ENCODE results near the gene NUDT4. TPM values are rescaled to one million over a fixed set of nuclear protein-coding genes. Genes with fewer than 3 reads are reported as not detected.

Gene NUDT4
- total RNA-seq, 1 experiment from 2014 or later: 21.0 TPM

DNA sequence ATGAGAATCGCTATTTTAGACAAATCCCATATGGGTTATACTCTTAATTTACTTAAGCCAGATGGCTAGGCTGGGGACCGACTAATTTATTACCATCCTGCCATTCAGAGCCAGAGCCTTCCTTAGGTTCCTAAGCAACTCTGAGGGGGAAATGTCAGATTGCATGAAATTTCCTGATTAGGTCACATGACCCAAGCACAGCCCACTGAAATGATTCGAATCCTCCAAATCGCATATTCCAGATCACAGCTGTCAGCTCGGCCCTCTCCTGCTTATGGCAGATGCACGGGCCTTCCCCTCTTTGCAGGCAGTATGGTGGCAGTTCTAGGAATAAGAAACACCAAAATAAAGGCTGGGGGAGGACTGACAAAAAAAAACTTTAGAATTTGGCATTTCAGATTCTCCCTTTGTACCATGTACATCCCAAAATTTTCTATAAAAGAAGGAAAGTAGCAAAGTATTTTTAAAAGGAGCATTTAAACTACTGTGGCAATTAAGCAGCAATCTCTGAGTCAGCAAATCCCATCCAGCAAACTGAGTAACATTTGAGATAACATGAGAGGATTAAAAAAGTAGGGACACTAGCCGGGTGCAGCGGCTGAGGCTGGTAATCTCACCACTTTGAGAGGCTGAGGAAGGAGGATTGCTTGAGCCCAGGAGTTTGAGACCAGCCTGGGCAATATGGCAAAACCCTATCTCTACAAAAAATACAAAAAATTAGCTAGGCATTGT lies 30.5 kb upstream of the NUDT4 start:
- Histone ChIP-seq H3K27me3 (ENCODE audit: low read length) (no peaks in the 10 kb centered on the region), H3K36me3 (ENCODE audit: insufficient read depth, low read length) (no peaks in the 10 kb centered on the region), H3K4me1 (ENCODE audit: low read length) (no peaks in the 10 kb centered on the region), H3K9me3 (ENCODE audit: low read length) (no peaks in the 10 kb centered on the region), H3K27ac (ENCODE audit: low read length) (no peak overlapping the region), H3K79me2 (ENCODE audit: low read length) (no peaks in the 10 kb centered on the region), H4K20me1 (ENCODE audit: insufficient read depth, low read depth, low read length) (no peaks in the 10 kb centered on the region), H3K4me3 (ENCODE audit: low read length) (no peak overlapping the region), H3K4me2 (ENCODE audit: low read depth, low read length, poor library complexity, severe bottlenecking) (no peak overlapping the region), H3K9ac (ENCODE audit: low read length) (no peak overlapping the region), H2AFZ (ENCODE audit: low read length) (no peak overlapping the region), H3K9me2 (replicated peaks; ENCODE audit: insufficient read depth, low read length) (no peaks in the 10 kb centered on the region)
- DNase-seq: no peak

DNA sequence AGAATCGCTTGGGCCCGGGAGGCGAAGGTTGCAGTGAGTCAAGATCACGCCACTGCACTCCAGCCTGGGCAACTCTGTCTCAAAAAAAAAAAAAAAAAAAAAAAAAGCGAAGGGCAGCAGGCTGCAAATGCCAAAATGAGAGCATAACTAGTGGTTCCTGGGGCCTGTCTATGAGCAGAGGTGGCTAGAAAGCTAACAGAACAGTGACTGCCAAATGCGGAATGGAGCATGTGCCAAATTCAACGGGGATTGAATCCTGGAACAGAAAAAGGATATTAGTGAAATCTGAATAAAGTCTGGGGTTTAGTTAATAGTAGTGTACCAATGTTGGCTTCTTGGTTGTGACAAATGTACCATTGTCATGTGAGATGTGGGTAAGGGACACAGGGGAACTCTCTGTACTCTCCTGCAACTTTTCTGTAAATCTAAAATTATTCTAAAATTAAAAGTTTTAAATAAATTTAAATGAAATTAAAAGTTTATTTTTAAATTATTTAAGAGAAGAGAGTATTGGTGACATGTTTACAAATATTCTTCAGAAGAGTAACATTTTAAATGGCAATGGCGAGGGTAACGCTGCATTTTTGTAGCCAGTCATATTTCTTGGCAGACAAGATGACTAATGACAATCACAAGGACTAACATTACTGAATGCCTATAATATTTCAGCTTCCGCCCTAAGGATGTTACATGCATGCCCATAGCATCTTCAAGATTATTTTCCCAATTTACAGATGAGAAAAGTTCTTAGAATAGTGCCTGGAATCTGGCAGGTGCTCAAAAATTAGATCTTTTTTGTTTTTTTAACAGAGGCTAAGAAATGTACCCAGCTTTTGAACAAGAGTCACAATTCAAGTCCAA lies 28.9 kb upstream of the NUDT4 start:
- Histone ChIP-seq H3K9me3 (ENCODE audit: low read length) (no peaks in the 10 kb centered on the region), H3K4me2 (ENCODE audit: low read depth, low read length, poor library complexity, severe bottlenecking) (no peak overlapping the region), H3K36me3 (ENCODE audit: insufficient read depth, low read length) (no peaks in the 10 kb centered on the region), H3K27ac (ENCODE audit: low read length) (no peak overlapping the region), H3K9me2 (replicated peaks; ENCODE audit: insufficient read depth, low read length) (no peaks in the 10 kb centered on the region), H3K9ac (ENCODE audit: low read length) (no peak overlapping the region), H2AFZ (ENCODE audit: low read length) (no peak overlapping the region), H3K4me1 (ENCODE audit: low read length) (no peaks in the 10 kb centered on the region), H3K27me3 (ENCODE audit: low read length) (no peaks in the 10 kb centered on the region), H3K4me3 (ENCODE audit: low read length) (no peak overlapping the region), H3K79me2 (ENCODE audit: low read length) (no peaks in the 10 kb centered on the region), H4K20me1 (ENCODE audit: insufficient read depth, low read depth, low read length) (no peaks in the 10 kb centered on the region)
- DNase-seq: no peak

DNA sequence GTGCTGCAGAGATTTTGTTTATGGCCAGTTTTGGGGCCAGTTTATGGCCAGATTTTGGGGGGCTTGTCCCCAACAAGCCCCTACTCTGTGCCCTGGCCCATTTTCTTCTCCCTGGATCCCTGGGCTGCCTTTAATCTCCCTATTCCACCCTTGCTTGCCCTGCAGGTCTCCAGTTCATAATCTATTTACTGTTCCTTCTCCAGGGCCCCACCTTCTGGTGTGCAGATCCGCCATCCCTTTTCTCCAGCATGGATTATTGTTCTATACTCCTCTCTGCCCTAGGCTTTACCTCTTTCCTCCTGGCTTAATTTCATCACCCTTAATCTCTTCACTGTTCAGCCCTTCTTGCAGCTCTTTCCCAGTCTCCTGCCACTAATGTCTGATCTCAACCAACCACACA lies 26.0 kb upstream of the NUDT4 start:
- DNase-seq: no peak
- H2AFZ ChIP-seq (ENCODE audit: low read length): no peak overlapping the region
- H3K9ac ChIP-seq (ENCODE audit: low read length): no peak overlapping the region

GRCh38 chr12:93352321-93352720 lies 25.4 kb upstream of the NUDT4 start:
- Histone ChIP-seq H3K9ac (ENCODE audit: low read length) (no peak overlapping the region), H3K9me3 (ENCODE audit: low read length) (no peaks in the 10 kb centered on the region), H3K4me3 (ENCODE audit: low read length) (no peak overlapping the region), H2AFZ (ENCODE audit: low read length) (no peak overlapping the region), H3K4me2 (ENCODE audit: low read depth, low read length, poor library complexity, severe bottlenecking) (no peak overlapping the region), H3K36me3 (ENCODE audit: insufficient read depth, low read length) (no peaks in the 10 kb centered on the region), H3K27me3 (ENCODE audit: low read length) (no peaks in the 10 kb centered on the region), H3K27ac (ENCODE audit: low read length) (no peak overlapping the region), H3K79me2 (ENCODE audit: low read length) (no peaks in the 10 kb centered on the region), H3K9me2 (replicated peaks; ENCODE audit: insufficient read depth, low read length) (no peaks in the 10 kb centered on the region), H4K20me1 (ENCODE audit: insufficient read depth, low read depth, low read length) (no peaks in the 10 kb centered on the region), H3K4me1 (ENCODE audit: low read length) (no peaks in the 10 kb centered on the region)
- no peak for DNase-seq

More for the DNA sequence above, 26.0 kb upstream of the NUDT4 start:
- no peaks in the 10 kb centered on the region for H3K9me2 ChIP-seq (replicated peaks; ENCODE audit: insufficient read depth, low read length)
- H3K27me3 ChIP-seq (ENCODE audit: low read length): no peaks in the 10 kb centered on the region
- H3K4me2 ChIP-seq (ENCODE audit: low read depth, low read length, poor library complexity, severe bottlenecking): no peak overlapping the region
- no peaks in the 10 kb centered on the region for H4K20me1 ChIP-seq (ENCODE audit: insufficient read depth, low read depth, low read length)
- H3K9me3 ChIP-seq (ENCODE audit: low read length): no peaks in the 10 kb centered on the region
- no peak overlapping the region for H3K4me3 ChIP-seq (ENCODE audit: low read length)
- H3K4me1 ChIP-seq (ENCODE audit: low read length): no peaks in the 10 kb centered on the region
- H3K79me2 ChIP-seq (ENCODE audit: low read length): no peaks in the 10 kb centered on the region
- H3K36me3 ChIP-seq (ENCODE audit: insufficient read depth, low read length): no peaks in the 10 kb centered on the region
- no peak overlapping the region for H3K27ac ChIP-seq (ENCODE audit: low read length)

DNA sequence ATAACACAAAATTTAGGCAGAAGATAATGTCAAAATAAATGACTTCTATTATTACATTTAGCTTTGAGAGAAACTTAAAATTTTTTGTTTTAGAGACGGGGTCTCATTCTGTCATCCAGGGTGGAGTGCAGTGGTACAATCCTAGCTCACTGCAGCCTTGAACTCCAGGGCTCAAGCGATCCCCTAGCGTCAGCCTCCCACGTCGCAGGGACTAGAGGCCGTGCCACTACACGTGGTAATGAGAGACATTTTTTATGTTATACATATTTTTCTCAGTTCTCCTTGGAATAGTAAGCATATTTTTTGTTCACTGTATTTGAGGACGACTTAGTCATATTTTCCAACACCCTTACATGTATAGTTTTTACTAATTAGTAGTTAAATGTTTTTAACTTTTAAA lies 21.5 kb upstream of the NUDT4 start:
- no peak overlapping the region for H3K9ac ChIP-seq (ENCODE audit: low read length)
- no peak for DNase-seq
- H3K27me3 ChIP-seq (ENCODE audit: low read length): no peaks in the 10 kb centered on the region
- H3K4me2 ChIP-seq (ENCODE audit: low read depth, low read length, poor library complexity, severe bottlenecking): no peak overlapping the region
- no peaks in the 10 kb centered on the region for H4K20me1 ChIP-seq (ENCODE audit: insufficient read depth, low read depth, low read length)
- H3K36me3 ChIP-seq (ENCODE audit: insufficient read depth, low read length): no peaks in the 10 kb centered on the region
- H3K4me3 ChIP-seq (ENCODE audit: low read length): no peak overlapping the region
- no peaks in the 10 kb centered on the region for H3K79me2 ChIP-seq (ENCODE audit: low read length)
- H3K9me3 ChIP-seq (ENCODE audit: low read length): no peaks in the 10 kb centered on the region
- H3K9me2 ChIP-seq (replicated peaks; ENCODE audit: insufficient read depth, low read length): no peaks in the 10 kb centered on the region
- H3K27ac ChIP-seq (ENCODE audit: low read length): no peak overlapping the region
- H2AFZ ChIP-seq (ENCODE audit: low read length): no peak overlapping the region
- H3K4me1 ChIP-seq (ENCODE audit: low read length): no peaks in the 10 kb centered on the region

GRCh38 chr12:93358058-93358457 lies 19.7 kb upstream of the NUDT4 start:
- H2AFZ ChIP-seq (ENCODE audit: low read length): no peak overlapping the region

DNA sequence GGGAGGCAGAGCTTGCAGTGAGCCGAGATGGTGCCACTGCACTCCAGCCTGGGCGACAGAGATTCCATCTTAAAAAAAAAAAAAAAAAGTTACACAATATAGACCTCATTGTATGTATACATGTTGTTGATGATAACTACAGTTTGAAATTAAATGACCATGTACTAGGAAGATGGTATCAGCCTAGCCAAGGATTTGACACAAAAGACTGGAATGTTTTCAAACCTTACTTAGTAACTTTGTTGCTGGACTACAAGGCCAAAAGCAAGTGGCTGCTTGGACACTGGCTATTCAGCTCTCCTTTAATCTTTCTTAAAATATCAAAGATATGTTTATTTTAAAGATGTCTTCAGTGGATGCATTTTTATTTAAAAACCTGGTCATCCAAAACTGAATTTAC lies 18.9 kb upstream of the NUDT4 start:
- H3K36me3 ChIP-seq (ENCODE audit: insufficient read depth, low read length): no peaks in the 10 kb centered on the region
- no peaks in the 10 kb centered on the region for H3K79me2 ChIP-seq (ENCODE audit: low read length)
- H3K9me2 ChIP-seq (replicated peaks; ENCODE audit: insufficient read depth, low read length): no peaks in the 10 kb centered on the region
- H3K27me3 ChIP-seq (ENCODE audit: low read length): no peaks in the 10 kb centered on the region
- H3K4me3 ChIP-seq (ENCODE audit: low read length): no peak overlapping the region
- no peaks in the 10 kb centered on the region for H3K4me1 ChIP-seq (ENCODE audit: low read length)
- H2AFZ ChIP-seq (ENCODE audit: low read length): no peak overlapping the region
- H4K20me1 ChIP-seq (ENCODE audit: insufficient read depth, low read depth, low read length): no peaks in the 10 kb centered on the region
- no peak overlapping the region for H3K27ac ChIP-seq (ENCODE audit: low read length)
- no peaks in the 10 kb centered on the region for H3K9me3 ChIP-seq (ENCODE audit: low read length)
- no peak overlapping the region for H3K4me2 ChIP-seq (ENCODE audit: low read depth, low read length, poor library complexity, severe bottlenecking)
- DNase-seq: no peak
- H3K9ac ChIP-seq (ENCODE audit: low read length): no peak overlapping the region

More at GRCh38 chr12:93358058-93358457, 19.7 kb upstream of the NUDT4 start:
- no peaks in the 10 kb centered on the region for H3K4me1 ChIP-seq (ENCODE audit: low read length)
- no peaks in the 10 kb centered on the region for H4K20me1 ChIP-seq (ENCODE audit: insufficient read depth, low read depth, low read length)
- DNase-seq: no peak
- H3K9me3 ChIP-seq (ENCODE audit: low read length): no peaks in the 10 kb centered on the region
- no peaks in the 10 kb centered on the region for H3K27me3 ChIP-seq (ENCODE audit: low read length)
- H3K27ac ChIP-seq (ENCODE audit: low read length): no peak overlapping the region
- no peaks in the 10 kb centered on the region for H3K79me2 ChIP-seq (ENCODE audit: low read length)
- H3K36me3 ChIP-seq (ENCODE audit: insufficient read depth, low read length): no peaks in the 10 kb centered on the region
- no peak overlapping the region for H3K9ac ChIP-seq (ENCODE audit: low read length)
- no peak overlapping the region for H3K4me2 ChIP-seq (ENCODE audit: low read depth, low read length, poor library complexity, severe bottlenecking)
- H3K4me3 ChIP-seq (ENCODE audit: low read length): no peak overlapping the region
- no peaks in the 10 kb centered on the region for H3K9me2 ChIP-seq (replicated peaks; ENCODE audit: insufficient read depth, low read length)

DNA sequence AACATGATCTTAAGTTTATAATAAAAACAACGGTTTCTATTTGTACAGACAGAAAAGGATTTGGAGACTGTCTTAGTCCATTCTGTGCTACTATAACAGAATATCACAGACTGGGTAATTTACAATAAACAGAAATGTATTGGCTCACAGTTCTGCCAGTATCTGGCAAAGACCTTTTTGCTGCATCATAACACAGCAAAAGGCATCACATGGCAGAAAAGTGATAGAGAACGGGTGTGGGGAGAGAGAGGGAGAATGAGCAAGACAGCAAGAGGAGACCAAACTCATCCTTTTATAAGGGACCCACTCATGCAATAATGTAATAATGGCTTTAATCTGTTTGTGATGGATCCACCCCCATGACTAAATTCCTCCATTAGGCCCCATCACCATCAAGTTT lies 17.0 kb upstream of the NUDT4 start:
- H3K79me2 ChIP-seq (ENCODE audit: low read length): no peaks in the 10 kb centered on the region
- no peak for DNase-seq
- no peaks in the 10 kb centered on the region for H3K9me2 ChIP-seq (replicated peaks; ENCODE audit: insufficient read depth, low read length)
- H3K4me2 ChIP-seq (ENCODE audit: low read depth, low read length, poor library complexity, severe bottlenecking): no peak overlapping the region
- H3K9me3 ChIP-seq (ENCODE audit: low read length): no peaks in the 10 kb centered on the region
- H3K27ac ChIP-seq (ENCODE audit: low read length): no peak overlapping the region
- no peaks in the 10 kb centered on the region for H3K4me1 ChIP-seq (ENCODE audit: low read length)
- no peaks in the 10 kb centered on the region for H3K36me3 ChIP-seq (ENCODE audit: insufficient read depth, low read length)
- no peaks in the 10 kb centered on the region for H3K27me3 ChIP-seq (ENCODE audit: low read length)
- no peaks in the 10 kb centered on the region for H4K20me1 ChIP-seq (ENCODE audit: insufficient read depth, low read depth, low read length)
- no peak overlapping the region for H3K4me3 ChIP-seq (ENCODE audit: low read length)
- no peak overlapping the region for H2AFZ ChIP-seq (ENCODE audit: low read length)
- H3K9ac ChIP-seq (ENCODE audit: low read length): no peak overlapping the region
